Stimulated activated CD8-positive, alpha-beta memory T cell treated with anti-CD3 and anti-CD28 coated beads, Interleukin-15, amount 100 ng/mL, for 24 hours (primary cell): ENCODE measurements around the gene ZNRF4.
"Not testable (repeated sequence)": the region's sequence is repeated elsewhere in the genome, so short reads cannot be mapped to it uniquely, and the experiment has no call there.

Experiments
- DNase-seq: peaks from one replicate; pipeline ENCODE4 v3.0.0-alpha.2; 2020; ENCODE audit warnings: low read depth

ZNRF4 gene

DNA sequence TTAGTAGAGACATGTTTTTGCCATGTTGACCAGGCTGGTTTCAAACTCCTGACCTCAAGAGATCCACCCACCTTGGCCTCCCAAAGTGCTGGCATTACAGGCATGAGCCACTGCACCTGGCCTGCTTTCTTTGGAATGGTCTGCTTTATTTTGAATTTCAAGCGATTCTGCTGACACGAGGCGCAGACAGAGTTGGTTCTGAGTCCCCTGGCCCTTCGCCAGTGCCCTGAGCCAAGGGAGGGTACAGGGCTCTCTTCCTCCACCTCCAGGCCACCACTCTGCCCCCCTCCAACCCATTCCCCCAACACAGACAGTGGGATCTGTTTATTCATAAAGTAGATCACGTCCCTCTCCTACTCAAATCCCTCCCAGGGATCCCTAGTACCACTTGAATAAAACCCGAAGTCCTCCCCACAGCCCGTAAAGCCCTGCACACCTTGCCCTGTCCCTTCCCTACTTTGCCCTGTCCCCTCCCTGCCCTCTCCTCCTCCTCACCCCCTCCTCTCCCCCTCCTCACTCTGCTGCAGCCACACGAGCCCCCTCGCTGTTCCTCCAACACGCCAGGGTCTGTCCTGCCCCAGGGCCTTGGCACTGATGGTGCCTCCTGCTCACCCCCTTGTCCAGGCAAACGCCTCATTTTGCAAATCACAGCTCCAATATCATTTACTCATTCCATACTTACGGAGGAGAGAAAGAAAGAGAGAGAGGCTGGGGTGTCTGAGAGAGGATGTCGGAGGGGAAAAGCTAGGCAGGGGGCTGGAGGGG, 22.4 kb downstream of the ZNRF4 start:
- no peak for DNase-seq

DNA sequence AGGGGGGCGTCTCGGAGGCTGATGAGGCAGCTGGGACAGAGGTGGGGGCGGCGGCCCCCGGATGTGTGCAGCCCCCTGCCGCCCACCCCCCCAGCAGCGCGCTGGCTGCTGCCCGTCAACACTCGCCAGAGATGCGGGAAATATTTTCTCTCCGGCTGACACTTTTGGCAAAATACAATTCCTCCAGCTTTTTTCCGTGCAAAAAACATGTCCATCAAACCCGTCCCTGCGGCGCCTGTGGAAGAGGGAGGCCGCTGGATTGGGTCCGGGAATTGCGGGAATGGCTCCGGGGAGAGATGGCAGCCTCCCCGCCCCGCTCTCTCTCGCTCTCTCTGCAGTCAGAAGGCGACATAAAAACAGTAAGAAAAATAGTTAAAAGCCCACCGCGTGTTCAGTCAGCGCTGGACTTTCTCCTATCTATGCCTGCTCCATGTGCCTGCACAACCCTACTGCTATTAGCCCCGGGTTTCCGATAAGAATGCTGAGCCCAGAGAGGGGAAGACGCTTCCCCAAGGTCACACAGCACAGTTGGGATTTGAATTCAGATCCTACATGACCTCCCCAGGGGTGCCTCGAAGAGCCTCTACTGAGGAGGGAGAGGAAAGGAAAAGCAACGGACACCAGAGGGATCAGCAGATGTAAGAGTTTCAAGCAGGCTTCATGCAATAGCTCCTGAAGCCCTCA, 23.2 kb downstream of the ZNRF4 start:
- DNase-seq: no peak

DNA sequence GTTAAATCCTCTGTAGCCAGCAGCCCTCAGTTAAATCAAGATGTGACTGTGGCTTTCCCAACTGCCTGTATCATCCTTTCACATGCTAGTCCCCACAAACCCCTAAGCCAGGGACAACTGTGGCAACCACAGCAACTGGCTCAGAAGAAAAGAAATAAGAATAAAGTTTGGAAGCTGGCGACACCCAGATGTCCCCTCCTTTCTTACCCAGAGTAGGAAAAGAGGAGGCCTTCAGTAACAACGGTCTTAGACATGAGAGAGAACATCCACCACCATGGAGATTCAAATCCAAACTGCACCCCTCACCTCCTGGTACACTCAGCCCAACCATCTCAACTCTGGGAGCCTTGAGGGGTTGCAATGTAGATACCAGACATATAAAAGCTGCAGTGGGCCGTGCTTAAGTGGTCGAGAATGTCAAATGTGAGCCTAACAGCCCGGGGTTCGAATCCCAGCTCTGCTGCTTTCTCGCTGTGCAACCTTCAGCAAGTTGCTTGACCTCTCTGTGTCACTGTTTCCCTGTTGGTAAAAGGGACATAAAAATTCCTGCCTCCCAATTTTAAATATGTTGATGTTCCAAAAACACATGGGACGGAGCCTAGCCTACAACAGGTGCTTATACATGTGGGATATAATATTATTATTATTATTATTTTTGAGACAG, 23.8 kb downstream of the ZNRF4 start:
- no peak for DNase-seq

DNA sequence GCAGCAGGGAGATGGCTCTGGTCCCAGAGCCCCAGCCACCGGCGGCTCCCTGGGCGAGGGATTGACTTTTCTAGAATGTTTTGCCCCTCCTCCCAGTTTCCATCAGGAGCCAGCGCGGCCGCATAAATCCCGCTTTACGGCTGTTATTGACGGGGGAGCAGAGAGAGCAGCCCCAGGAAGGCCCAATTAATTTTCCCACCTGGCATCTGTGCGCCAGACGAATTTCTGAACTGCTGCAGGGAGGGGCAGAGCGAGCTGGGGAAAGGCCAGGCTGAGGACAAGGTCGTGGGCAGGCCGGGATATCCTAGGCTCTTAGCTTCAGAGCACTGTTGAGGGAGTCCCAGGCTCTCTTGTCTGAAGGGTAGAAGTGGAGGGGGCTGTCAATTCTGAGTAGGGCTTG, 24.7 kb downstream of the ZNRF4 start:
- DNase-seq: no peak

DNA sequence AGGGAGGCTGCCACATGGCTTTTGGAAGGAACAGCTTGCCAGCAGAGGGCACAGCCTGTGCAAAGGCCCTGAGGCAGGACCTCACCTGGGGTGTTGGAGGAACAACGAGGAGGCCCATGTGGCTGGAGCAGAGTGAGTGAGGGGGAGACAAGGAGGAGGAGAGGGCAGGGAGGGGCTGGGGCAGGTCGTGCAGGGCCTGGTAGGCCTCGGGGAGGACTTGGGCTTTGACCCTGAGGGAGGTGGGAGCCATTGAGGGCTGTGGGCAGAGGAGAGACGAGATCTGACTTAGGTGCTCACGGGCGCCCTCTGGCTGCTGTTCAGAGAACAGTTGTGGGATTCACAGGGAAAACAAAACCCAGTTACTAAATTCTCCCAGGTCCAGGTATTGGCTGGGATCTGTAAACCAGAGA, 25.2 kb downstream of the ZNRF4 start:
- no peak for DNase-seq

DNA sequence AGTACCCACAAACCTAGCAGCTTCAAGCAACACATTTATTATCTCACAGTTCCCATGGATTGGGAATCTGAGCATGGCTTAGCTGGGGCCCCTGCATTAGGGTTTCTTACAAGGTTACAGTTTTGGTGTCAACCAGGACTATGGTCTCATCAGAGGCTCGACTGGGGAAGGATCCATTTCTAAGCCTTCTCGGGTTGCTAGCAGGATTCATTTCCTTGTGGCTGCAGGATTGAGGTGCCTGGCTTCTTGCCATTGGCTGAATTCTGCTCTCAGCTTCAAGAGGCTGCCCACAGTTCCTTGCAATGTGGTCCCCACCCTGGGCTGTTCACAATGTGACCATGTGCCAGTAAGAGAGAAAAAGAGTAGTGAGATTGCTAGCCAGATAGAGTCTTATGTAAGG, 26.7 kb downstream of the ZNRF4 start:
- no peak for DNase-seq

DNA sequence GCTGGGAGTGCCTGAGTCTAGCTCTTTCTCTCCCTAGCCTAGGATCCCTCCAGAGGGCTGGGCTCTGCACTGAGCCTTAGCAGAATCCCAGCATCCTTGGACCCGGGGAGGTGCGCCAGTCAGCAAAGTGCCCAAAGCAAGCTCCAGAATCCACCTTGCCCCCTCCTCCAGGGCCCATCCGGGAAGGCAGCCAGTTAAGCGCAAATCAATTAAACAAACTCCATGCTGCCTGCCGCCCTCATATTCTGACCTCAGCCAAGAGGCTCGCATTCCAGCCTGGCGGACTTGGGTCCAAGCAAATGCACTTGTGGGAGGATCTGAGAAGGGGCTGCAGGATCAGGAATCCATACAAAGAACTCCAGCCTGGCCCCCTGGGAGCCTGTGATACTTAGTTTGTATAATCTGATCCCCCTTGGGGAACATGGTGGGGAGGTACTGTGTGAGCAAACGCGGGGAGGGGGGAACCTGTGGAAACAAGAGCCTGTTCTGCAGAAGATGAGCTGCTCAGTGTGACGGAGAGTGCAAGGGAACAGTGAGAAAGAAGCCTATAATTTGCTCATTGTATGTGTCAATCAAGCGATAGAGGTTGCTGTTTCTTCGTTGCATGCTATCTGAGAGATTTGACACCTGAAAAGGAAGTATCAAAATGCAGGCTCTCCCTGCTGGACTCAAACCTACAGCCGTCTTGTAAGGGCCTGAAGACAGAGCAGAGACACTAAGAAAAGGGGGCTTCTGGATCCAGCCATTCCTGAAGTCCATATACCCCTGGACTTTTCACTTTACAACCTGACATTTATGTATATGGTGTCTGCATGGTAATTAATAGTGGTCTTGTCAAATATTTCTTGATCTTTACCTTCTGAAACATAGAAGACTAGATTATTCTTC, 29.4 kb downstream of the ZNRF4 start:
- no peak for DNase-seq

DNA sequence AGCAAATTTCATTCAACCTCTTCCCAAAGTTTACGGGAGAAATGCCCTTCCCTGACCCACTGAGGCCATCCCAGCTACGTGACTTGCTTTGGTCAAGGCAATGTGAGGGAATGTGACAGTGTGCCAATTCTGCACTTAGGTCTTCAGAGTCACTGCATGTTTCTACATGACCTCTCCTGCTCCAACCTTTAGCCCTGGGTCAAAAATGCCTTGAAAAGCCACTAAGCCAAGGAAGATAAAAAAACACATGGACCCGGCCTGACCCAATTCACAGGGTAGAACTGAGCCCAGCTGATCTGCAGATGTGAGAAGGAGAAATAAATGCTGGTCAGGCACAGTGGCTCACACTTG, 30.0 kb downstream of the ZNRF4 start:
- no peak for DNase-seq

DNA sequence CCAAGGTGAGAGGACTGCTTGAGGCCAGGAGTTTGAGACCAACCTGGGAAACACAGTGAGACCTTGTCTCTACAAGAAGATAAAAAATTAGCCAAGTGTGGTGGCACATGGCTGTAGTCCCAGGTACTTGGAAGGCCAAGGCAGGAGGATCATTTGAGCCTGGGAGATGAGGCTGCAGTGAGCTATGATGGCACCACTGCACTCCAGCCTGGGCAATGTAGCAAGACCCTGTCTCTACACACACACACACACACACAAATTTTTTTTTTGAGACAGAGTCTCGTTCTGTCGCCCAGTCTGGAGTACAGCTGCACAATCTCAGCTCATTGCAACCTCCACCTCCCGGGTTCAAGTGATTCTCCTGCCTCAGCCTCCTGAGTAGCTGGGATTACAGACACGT, 30.4 kb downstream of the ZNRF4 start:
- not testable (repeated sequence) for DNase-seq

DNA sequence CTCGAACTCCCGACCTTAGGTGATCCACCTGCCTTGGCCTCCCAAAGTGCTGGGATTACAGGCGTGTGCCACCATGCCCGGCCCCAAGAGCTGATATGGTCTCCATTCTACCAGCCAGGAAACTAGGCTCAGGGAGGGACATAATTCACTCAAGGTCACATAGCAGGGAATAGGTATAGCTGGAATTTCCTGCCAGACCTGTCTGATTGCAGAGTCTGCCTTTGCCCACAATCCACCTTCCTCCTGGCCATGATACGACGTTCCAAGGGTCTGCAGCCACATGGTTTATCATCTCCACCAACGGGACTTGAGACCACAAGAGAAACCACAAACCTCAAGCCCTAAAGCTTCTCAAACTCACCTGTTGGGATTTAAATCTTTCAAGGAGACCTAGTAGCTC, 32.0 kb downstream of the ZNRF4 start:
- no peak for DNase-seq

DNA sequence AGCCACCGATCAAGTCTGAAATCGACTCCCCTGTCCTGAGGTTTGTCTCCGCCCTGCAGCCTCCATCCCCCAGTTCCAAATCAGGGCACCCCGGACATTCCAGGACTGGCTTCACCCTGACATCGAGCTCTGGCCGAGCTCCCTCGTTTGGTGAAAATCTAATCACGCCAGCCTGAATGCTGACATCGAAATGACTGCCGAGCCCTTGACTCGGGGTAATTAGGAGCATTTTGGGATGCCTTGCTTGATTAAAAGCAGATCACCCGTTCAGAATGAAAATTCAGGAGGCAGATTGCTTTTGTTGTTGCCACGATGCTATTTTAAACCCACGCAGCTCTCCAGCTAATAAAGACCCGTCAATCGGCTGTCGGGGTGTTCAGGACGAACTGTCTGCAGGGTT, 34.3 kb downstream of the ZNRF4 start:
- no peak for DNase-seq

DNA sequence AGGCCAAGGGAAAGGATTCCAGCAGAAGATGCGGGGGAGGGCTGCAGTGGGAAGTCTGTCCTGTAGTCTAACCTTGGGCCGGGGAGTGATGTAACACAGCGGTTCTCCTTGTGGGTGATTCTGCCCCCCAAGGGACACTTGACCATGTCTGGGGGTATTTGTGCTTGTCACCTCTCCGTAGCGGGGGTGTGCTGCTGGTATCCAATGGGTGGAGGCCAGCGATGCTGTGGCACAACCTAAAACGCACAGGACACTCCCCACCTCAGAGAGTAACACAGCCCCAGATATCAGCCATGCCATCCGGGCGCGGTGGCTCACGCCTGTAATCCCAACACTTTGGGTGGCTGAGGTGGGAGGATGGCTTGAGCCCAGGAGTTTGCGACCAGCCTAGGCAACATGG, 36.3 kb downstream of the ZNRF4 start:
- DNase-seq: no peak

DNA sequence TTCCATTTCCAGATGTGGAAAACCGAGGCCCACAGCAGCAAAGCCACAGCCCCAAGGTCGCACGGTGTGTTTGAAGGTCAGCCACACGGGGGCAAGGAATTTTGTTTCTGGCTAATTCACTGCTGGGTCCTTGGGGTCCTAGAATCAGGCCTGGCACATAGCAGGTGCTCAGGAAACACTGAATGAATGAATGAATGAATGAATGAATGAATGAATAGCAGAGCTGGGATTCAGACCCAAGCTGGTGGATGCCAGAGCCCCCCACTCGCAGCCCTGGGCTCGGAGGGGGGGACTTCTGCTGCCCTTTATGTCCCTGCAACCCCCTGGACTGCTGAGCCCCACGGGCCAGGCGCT, 37.0 kb downstream of the ZNRF4 start:
- DNase-seq: no peak

DNA sequence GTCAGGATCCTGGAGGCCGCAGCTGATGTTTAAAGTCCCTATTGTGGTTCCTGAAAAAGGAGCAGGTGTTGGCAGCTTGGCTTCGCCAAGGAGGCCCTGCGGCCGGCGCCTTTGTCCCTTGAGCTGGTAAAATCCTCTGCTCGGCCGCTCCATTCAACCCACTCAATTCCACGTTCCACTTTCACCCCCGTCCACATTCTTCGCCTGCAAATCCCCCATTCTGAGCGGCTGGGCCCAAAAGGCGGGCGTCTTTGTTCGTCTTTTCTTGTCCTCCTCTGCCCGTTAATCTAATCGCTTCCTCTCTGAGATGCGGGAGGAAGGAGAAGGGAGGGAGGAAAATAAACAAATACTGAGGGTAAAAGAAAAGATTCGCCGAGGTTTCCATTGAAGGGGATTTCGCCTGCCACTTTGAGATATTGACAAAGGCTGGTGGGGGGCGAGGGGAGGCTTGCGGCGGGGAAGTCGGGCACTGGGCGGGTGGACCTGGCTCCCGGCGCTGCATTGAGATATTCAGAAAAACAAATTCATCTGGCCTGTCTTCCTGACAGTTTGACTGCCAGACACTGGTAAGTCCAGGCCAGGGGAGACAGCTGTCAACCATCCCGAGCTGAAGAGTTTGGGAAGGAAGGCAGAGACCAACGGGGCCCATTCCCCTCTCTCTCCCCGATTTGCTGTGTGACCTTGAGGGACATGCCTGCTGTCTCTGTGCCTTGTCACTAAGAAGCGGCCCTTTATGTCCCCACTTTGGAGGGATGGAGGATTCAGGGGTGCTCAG, 37.6 kb downstream of the ZNRF4 start:
- no peak for DNase-seq

DNA sequence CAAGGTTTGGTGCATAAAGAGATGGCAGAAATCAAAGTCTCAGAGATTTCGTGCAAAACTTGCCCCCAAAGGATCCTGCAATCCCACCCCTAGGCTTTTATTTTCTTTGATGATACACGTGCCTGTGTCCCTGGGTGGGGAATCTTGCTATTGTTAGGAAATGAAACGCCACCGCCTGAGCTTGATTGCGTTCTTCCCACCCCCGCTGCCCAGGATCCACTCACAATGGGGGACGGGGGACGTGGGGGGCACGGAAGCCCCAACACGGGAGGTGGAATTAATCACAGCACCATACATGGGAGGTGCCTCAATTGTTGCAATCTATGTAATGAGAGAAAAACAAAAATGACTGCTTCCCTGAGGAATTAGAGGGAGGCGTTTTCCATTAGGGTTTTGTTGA, 39.6 kb downstream of the ZNRF4 start:
- DNase-seq: no peak

DNA sequence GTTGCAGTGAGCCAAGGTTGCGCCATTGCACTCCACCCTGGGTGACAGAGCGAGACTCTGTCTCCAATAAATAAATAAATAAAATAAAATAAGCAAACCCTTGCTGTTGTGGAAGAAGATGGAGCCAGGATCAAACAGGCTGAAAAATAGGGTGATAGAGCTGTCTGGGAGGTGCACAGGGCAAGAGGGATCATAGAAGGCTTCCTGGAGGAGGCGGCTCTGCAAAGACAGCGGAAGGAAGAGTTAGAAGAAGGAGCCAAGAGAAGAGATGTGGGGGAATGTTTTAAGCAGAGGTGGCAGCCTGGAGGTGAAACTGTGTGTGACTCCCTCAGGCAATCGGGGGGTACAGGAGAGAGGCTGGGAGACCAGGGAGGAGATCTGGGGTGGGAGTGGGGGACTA, 40.6 kb downstream of the ZNRF4 start:
- no peak for DNase-seq

DNA sequence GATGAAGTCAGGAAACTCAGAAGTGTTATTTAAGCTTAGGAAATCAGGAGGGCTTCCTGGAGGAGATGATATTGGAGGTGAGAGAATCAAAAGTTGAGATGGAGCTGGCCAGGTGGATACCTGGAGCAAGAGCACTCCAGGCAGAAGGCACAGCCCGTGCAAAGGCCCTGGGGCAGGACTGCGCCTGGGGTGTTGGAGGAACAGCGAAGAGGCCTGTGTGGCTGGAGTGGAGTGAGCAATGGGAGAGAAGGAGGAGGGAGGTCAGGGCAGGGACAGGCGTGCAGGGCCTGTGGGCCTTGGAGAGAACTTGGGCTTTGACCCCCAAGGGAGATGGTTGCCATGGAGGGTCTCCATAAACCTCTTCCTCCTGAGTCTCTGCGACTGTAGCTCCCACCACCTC, 42.1 kb downstream of the ZNRF4 start:
- no peak for DNase-seq

DNA sequence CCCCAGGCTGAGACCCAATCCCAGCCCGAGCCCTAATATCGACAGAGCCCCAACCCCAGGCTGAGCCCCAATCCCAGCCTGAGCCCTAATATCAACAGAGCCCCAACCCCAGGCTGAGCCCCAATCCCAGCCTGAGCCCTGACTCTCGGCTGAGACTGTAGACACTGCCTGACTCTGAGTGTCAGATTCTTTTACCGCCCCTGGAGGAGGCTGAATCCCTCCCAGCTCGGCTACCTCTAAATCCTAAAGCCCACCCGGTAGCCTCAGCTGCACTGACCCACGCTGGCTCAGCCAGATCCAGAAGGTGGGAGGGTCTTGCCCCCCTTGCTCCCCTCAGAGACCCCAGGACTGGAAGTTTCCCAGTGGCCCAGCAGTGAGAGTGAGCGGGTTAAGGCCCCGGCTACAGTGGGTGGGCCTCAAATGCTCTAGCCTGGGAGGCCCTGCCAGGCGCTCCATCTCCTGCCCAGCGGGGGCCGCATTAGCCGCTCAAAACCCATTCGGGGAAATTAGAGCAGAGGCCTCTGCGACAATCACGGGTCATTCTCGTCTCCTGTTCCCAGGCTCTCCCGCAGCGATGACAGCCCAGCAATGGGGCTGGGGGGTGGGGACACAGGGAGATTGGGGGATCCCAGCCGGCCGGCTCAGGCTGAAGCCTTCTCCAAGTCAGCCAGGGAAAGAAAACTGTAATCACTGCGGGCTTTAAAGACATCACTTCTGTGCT, 43.8 kb downstream of the ZNRF4 start:
- DNase-seq: no peak

DNA sequence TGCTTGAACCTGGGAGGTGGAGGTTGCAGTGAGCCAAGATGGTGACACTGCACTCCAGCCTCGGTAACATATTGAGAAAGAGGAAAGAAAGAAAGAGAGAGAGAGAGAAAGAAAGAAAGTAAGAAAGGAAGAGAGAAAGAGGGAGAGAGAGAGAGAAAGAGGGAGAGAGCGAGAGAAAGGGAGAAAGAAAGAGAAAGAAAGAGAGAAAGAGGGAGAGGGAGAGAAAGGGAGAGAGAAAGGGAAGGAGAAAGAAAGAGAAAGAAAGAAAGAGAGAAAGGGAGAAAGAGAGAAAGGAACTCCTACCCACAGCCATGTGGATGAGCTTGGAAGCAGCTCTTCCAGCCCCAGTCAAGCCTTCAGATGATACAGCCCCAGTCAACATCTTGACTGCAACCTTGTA, 46.7 kb downstream of the ZNRF4 start:
- DNase-seq: no peak

DNA sequence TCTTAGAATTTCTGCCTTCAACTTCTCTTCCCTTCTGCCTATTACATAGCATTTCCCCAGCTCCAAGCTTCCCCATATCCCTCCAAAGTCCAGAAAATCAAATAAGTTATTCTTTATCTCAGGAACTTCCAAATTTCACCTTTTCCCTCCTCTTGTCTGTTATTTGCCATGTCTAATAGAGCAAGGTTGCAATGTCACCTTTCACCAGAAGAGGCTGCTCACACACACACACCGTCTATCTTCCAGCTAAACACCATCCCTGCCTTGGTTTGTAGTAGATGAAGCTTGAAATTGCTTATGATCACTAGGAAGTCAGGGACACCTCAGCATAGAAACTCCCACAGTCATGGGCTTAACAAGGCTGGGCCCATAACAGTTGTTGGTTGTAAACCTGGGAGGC, 48.4 kb downstream of the ZNRF4 start:
- no peak for DNase-seq

DNA sequence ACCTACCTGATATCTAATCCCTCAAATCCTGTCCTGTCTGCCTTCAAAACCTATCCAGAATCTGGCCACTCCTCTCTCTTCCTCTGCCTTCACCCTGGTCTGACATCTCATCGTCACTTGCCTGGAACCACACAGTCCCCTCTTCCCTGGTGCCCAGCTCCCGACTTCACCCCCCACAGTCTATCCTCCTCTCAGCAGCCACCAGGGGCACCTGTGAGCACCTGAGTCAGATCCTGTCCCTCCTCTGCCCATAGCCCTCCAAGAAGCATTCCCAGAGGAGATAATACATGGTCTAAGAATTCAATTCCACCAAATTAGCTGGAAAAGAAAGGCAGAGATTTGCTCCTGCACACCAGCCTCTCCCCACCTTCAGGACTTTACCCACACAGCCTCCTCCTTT, 48.9 kb downstream of the ZNRF4 start:
- no peak for DNase-seq
